IPS-18c (cell line): ENCODE data around the gene PTGS1.

Experiments used
- H3K4me3 ChIP-seq: 2 replicates; pipeline ENCODE4 v1.7.0; 2013; ENCODE audit warnings: low read depth, mild to moderate bottlenecking, low read length, moderate library complexity; ENCODE audit not compliant: insufficient read depth
- H3K9me3 ChIP-seq: one replicate; pipeline ENCODE4 v1.6.1; 2013; ENCODE audit warnings: mild to moderate bottlenecking, low read length, moderate library complexity; ENCODE audit not compliant: control insufficient read depth, insufficient read depth

The PTGS1 gene

GRCh38 chr9:122366074-122366660 is 4.7 kb upstream of the PTGS1 start:
- Histone ChIP-seq H3K4me3 (no peak overlapping the region), H3K9me3 (no peaks in the 10 kb centered on the region)

- H3K9me3 ChIP-seq = no peaks in the 10 kb centered on the region
- no peak overlapping the region for H3K4me3 ChIP-seq
Observed at GRCh38 chr9:122367065-122367464, 3.8 kb upstream of the PTGS1 start.

- H3K9me3 ChIP-seq = no peaks in the 10 kb centered on the region
- H3K4me3 ChIP-seq = no peak overlapping the region
Observed at GRCh38 chr9:122367774-122368460, 2.9 kb upstream of the PTGS1 start.

- Histone ChIP-seq H3K4me3 (no peak overlapping the region), H3K9me3 (no peaks in the 10 kb centered on the region)
Observed at GRCh38 chr9:122368642-122369041, 2.2 kb upstream of the PTGS1 start.

GRCh38 chr9:122370303-122370702 is 521 bp upstream of the PTGS1 start:
- Histone ChIP-seq H3K4me3 (peak overlapping the region; percentile 36), H3K9me3 (no peaks in the 10 kb centered on the region)

- no peaks in the 10 kb centered on the region for H3K9me3 ChIP-seq
- no peak overlapping the region for H3K4me3 ChIP-seq
Observed at GRCh38 chr9:122371846-122372245, 1.0 kb downstream of the PTGS1 start.

GRCh38 chr9:122372856-122373845 is 2.3 kb downstream of the PTGS1 start:
- Histone ChIP-seq H3K9me3 (no peaks in the 10 kb centered on the region), H3K4me3 (no peak overlapping the region)

GRCh38 chr9:122374885-122375420 is 4.1 kb downstream of the PTGS1 start:
- no peaks in the 10 kb centered on the region for H3K9me3 ChIP-seq
- H3K4me3 ChIP-seq = peak overlapping the region; percentile 28

GRCh38 chr9:122376796-122377195 is 6.0 kb downstream of the PTGS1 start:
- Histone ChIP-seq H3K4me3 (no peak overlapping the region), H3K9me3 (no peaks in the 10 kb centered on the region)

GRCh38 chr9:122377241-122378164 is 6.7 kb downstream of the PTGS1 start:
- Histone ChIP-seq H3K4me3 (no peak overlapping the region), H3K9me3 (no peaks in the 10 kb centered on the region)

GRCh38 chr9:122378236-122378635 is 7.4 kb downstream of the PTGS1 start:
- H3K4me3 ChIP-seq = no peak overlapping the region
- no peaks in the 10 kb centered on the region for H3K9me3 ChIP-seq

- no peaks in the 10 kb centered on the region for H3K9me3 ChIP-seq
- no peak overlapping the region for H3K4me3 ChIP-seq
Observed at GRCh38 chr9:122379340-122379739, 8.5 kb downstream of the PTGS1 start.

- H3K4me3 ChIP-seq = no peak overlapping the region
- H3K9me3 ChIP-seq = no peaks in the 10 kb centered on the region
Observed at GRCh38 chr9:122380293-122380692, 9.5 kb downstream of the PTGS1 start.

GRCh38 chr9:122381206-122381950 is 10.6 kb downstream of the PTGS1 start:
- no peaks in the 10 kb centered on the region for H3K9me3 ChIP-seq
- no peak overlapping the region for H3K4me3 ChIP-seq

GRCh38 chr9:122382901-122383850 is 12.4 kb downstream of the PTGS1 start:
- H3K4me3 ChIP-seq = no peak overlapping the region
- peaks cover 2% of the 10 kb centered on the region for H3K9me3 ChIP-seq
